ENCODE data around the gene LY6G5B.

- no peak for TF ChIP-seq CEBPB (IDR thresholded peaks at IDR 0.05; ENCODE audit: low read depth, low read length)
- TF ChIP-seq CTCF (conservative IDR thresholded peaks at IDR 0.05; ENCODE audit: low read depth, low read length): no peak
Measured at GRCh38 chr6:31715022-31715958, 45.5 kb downstream of the LY6G5B start, which contains the start of gene LY6G6D.

Data from IMR-90 (cell line).